Activated CD8-positive, alpha-beta memory T cell treated with anti-CD3 and anti-CD28 coated beads, Interleukin-2, amount 50 U/mL, for 24 hours (primary cell): ENCODE data around the gene CPNE5.
"Not testable (repeated sequence)": the region's sequence is repeated elsewhere in the genome, so short reads cannot be mapped to it uniquely, and the experiment has no call there.

ENCODE experiments used
- DNase-seq: peaks from one replicate; pipeline ENCODE4 v3.0.0-alpha.2; 2020; ENCODE audit errors: extremely low read depth

The CPNE5 gene

DNA sequence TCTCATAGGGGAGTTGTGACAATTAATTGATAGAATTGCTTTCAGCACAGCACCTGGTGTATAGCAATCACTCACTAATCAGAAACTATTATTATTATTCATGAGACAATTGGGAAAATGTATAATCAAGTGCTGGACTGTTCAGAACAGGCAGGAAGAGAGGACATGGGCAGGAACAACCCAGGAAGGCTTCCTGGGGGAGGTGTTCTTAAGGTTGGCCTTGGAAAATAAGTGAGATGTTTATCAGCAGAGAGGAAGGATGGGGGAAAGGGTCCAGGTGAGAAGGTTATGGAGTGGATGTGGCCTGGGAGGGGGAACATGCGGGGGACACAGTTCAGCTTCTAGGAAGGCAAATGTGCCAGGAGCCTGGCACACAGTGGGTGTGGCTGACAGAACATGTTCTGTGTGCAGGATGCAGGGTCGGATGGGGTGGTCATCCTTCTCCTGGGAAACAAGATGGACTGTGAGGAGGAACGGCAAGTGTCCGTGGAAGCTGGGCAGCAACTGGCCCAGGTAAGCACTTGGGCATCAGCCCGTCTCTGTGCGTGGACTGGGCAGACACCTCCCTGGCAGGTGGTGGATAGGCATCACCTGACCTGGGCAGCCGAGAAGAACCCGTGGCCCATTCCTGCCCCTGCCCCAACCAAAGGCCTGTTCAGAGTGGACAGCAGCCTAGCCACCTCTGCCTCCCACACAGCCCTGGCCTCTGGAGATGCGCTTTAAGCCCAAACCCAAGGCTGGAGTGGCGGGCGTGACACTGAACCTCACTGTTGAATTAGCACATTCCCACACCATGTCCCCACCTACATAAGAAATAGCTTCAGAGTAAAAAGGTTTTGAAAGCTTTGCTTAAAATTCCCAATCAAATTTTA is 110.7 kb downstream of the CPNE5 start:
- DNase-seq, result no peak

- DNase-seq, result no peak
These were observed 111.7 kb downstream of the CPNE5 start for GRCh38 chr6:36727505-36728021.

DNA sequence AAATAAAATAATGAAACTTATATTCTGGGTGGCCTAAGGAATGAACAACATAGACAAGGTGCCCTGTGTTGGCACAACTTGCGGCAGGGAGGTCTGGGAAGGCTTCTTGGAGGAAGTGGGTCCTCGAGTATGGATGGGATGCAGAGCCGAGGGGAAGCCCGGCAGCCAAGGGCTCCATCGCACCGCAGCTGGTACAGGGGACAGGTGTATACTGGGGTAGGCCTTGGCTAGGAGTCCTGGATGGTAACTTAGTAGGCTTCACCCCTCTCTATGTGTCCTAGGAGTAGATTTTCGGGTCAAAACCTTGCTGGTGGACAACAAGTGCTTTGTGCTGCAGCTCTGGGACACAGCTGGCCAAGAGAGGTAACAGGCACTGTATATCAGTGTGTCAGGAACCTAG is 113.7 kb downstream of the CPNE5 start:
- no peak for DNase-seq

DNA sequence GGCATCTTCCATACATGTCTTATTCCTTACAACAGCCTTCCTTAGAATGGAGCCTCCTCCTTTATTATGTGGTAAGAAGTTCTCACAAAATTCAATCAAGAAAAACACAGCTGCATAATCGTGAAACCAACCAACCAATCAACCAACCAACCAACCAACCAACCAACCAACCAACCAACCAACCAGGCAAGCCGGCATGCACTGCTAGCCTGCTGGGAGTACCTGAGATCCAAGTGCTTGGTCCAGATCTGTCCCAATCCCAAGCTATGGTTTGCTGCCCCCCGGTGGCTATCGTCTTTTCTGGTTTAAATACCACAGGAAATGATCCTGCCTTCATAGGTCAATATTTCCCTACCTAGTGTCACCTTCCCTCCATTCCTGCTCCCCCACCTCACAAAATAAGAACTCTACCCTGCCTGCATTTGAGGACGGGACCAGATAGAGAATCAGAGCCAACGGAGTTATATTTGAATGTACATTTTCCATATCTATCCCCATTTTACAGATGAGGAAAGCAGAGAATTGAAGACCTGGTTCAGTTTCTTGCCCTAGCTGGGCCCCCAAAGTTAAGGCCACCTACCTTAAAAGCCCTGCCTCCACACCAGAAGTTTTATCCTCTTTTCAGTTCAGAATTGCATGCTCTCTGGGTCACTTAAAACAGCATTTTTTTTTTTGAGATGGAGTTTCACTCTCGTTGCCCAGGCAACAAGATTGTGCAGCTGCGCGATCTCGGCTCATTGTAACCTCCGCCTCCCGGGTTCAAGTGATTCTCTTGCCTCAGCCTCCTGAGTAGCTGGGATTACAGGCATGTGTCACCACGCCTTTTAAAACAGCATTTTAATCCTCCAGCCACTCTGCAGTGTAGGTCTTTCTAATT is 114.5 kb downstream of the CPNE5 start:
- DNase-seq, result peak; percentile 17

DNA sequence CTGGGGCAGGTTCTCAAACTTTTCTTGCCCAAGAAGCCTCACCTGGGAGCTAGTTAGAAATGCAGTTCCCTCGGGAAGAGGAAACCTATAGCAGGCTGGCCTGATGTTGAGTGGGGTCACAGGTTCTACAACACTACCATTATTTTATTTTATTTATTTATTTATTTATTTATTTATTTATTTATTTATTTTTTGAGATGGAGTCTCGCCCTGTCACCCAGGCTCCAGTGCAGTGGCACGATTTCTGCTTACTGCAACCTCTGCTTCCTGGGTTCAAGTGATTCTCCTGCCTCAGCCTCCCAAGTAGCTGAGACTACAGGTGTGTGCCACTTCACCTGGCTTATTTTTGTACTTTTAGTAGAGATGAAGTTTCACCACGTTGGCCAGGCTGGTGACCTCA is 115.3 kb downstream of the CPNE5 start:
- not testable (repeated sequence) for DNase-seq

- no peak for DNase-seq
These were observed 116.4 kb downstream of the CPNE5 start for GRCh38 chr6:36722879-36723278.

DNA sequence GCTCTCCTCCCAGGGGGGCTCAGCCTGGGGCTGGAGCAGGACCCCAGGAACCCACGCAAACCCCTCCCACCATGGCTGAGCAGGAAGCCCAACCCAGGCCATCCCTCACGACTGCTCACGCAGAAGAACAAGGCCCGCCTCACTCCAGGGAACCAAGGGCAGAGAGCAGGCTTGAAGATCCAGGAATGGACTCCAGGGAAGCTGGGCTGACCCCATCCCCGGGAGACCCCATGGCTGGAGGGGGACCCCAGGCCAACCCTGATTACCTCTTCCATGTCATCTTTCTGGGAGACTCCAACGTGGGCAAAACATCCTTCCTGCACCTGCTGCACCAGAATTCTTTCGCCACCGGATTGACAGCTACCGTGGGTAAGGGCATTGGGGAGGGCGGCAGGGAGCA is 116.9 kb downstream of the CPNE5 start:
- DNase-seq, result no peak

- no peak for DNase-seq
These were observed 117.7 kb downstream of the CPNE5 start for GRCh38 chr6:36721369-36722140.

DNA sequence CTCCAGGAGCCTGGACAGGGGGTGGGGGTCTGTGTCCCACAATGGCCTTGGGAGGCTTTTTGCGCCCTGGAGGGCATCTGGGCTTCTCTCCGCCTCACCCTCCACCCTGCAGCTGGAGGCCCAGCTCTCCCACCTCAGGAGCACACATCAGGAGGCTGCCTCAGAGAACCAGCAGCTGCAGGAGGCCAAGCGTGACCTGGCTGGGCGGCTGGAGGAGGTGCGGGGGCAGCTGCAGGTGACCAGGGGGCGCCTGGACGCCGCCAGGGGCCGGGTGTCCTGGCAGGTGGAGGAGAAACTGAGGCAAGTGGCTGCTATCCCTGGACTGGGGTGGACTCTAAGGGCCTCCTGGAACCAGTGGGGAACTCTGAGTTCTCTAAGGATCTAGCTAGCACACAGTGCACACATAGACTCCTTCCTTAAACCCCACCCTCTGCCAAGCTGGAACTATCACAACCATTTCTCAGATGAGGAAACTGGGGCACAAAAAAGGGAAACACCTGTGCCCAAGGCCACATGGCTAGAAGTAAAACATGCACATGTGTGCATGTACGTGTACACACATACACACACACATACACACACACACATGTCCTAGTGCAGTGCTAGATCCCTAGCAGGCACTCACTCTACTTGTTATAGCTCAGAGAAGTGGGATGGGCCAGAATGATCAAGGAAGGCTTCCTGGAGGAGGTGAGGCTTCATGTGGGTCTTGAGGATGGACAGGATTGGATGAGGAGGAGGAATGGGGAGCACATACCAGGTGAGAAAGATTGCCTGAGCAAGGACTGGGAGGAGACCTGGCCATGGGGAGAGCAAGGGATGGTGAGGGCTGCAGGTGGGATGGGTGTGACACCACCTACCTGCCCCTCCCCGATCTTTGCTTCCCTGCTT is 118.7 kb downstream of the CPNE5 start:
- no peak for DNase-seq

DNA sequence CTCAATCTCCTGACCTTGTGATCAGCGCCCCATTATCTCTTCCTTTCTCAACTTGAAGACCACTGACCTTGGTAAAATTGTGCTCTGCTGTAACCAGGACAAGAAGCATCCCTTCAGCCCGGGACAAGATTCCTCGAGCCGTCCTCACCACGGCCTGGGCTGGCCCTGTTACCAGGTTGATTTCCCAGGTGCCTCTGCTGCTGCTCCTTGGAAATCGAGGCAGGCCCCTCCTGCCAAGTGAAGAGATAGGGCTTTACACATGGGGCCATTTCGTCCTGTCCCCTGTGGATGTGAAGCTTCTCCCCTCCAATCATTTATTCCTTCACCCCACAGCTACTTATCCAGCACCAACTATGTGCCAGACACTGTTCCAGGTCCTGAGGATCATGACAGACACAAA is 120.1 kb downstream of the CPNE5 start:
- no peak for DNase-seq

DNA sequence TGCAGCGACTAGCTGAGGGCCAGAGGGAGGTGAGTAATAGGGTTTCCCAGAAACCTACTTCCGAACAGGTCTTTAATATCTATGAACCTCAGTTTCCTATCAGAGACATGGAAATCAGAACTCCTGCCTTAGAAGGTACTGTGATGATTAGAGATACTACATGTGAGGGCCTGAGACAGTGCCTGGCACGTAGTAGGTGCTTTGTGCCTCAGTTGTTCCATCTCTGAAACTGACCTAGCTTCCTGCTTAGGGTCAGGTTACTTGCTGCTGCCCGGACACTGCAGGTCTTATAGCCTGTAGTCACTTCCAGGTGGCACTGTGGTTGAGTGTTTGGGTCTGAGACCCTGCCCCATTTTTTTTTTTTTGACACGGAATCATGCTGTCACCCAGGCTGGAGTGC is 120.7 kb downstream of the CPNE5 start:
- no peak for DNase-seq

DNA sequence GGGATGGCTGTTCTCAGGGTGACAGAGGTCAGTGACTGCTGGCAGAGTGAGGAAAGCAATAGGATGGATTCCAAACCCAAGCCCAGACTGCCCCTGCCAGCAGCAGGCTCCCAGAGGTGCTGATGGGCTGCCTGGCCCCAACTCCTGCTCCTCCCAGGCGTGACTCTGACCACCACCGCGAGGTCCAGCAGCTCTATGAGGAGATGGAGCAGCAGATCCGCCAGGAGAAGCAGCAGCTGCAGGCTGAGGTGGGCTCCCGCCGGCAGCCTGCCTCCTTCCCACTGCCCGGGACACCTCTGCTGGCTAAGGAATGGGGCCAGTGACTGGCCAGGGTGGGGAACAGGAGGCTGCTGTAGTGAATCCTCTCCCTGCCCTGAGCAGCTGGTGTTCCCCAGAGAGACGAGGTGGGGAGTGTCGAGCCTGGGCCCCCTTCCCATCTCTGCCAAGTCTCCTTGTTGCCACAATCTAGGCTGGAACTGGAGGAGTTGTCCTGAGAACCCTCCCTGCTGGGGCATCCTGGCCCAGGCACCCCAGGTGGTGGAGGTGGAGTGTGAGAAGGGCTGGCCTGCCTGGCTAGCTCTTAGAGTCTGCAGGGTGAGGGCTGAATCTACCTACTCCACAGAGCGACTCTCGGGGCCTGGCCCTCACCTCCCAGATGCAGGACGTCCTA is 121.2 kb downstream of the CPNE5 start:
- DNase-seq, result no peak

DNA sequence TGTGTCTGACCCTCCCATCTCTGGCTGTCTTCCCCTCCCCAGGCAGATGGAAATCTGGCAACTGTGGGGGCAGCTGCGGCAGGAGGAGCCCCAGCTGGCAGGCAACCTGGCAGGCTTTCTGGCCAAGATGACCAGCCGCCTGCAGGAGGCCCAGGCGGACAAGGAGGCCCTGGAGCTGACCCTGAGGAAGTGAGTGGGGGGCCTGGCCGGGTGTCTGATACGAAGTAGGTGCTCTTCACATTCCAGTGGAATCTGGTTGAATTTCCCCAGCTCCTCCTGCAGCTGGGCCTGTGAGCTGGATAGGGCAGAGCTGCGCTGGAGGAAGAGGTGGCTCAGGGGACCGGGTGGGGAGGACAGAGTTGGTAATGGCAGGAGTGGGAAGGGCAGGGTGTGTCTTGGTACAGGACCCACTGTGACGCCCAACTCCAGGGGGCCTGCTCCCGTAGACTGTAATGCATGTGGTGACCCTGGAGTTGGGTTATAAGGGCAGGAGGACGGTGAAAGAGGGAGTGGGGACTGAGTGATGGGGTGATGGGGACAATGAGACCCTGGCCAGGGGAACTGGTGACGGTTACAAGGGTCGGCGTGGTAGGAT is 121.9 kb downstream of the CPNE5 start:
- DNase-seq, result no peak

GRCh38 chr6:36716476-36717093 is 122.7 kb downstream of the CPNE5 start:
- DNase-seq, result no peak

GRCh38 chr6:36715469-36715868 is 123.8 kb downstream of the CPNE5 start:
- DNase-seq, result no peak

DNA sequence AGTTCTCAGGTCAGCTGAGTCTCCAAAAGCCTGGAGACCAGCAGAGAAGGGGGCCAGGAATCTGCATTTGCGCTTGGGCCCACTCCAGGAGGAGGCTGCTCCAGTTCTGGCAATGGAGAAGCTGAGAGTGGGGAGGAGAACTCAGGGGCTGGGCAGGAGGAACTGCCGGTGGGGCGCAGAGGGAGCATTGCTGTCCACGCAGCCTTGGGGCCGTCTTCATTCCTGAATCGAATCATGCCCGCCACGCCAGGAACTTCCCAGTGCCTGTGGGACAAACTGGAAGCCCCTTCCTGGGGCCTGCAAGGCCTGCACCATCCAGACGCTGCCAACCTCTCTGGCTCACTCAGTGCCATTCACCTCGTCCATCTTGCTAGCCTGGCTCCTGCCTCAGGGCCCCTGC is 124.7 kb downstream of the CPNE5 start:
- no peak for DNase-seq

DNA sequence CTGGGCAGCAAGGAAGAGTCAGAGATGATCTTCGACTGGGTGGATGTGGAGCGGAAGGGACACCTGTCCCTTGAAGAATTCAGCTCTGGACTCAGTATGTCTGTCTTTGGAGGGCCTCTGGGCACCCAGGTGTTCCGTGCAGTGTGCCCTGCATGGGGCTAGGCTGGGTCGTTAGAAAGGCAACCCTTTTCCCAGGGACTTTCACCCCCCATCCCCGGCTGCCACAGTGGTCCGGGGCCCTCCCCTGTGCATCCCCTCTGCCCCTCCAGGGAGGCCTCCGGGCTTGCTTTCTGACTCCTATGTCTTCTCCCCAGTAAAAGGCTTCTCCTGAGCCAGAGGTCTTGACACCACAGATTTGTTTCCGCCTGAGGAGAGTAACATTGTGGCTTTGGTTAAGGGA is 125.4 kb downstream of the CPNE5 start:
- DNase-seq, result no peak

DNA sequence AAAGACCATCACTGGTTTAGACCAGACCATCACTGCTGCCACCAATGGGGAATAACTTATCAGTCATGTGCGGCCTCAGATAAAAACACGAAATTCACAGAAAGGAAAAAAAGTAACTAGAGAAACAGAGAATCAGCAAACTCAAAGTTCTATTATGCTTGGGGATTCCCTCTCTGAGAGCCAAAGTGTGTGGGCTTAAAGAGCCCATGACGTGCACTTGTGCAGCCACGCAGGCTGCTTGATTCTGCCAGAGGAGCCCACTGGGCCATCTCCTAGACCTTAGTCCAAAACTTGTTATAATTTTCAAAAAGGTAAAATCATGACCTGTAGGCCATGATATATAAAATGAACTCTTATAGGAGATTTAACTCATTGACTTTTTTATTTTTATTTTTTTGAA is 126.4 kb downstream of the CPNE5 start:
- DNase-seq, result no peak

- DNase-seq, result no peak
These were observed 132.9 kb downstream of the CPNE5 start for GRCh38 chr6:36706339-36706738.
